Adrenal gland (tissue), 5 donors: ENCODE results near the gene QSOX2.

Experiments used
- CTCF ChIP-seq, 6 experiments: fragments of 450-650 bp in 4 of 6; fragments of 200-600 bp in 2 of 6; sonication (generic) in 1 of 6; IDR thresholded peaks; 1 replicate in 5 of 6; 2 replicates in 1 of 6; pipeline versions ENCODE4 v1.5.1 to v1.8.0; 2016 to 2021; ENCODE audit warnings: antibody characterized with exemption in 6 of 6, mild to moderate bottlenecking in 2 of 6, moderate library complexity in 1 of 6
- POLR2A ChIP-seq, 2 donors: fragments of 450-650 bp; IDR thresholded peaks; one replicate each; pipeline ENCODE4 v1.6.1; 2017; ENCODE audit warnings: antibody characterized with exemption in 2 of 2, mild to moderate bottlenecking in 2 of 2, moderate library complexity in 1 of 2
- donor health status: DM: no; HTN: no; CAD: no.

DNA sequence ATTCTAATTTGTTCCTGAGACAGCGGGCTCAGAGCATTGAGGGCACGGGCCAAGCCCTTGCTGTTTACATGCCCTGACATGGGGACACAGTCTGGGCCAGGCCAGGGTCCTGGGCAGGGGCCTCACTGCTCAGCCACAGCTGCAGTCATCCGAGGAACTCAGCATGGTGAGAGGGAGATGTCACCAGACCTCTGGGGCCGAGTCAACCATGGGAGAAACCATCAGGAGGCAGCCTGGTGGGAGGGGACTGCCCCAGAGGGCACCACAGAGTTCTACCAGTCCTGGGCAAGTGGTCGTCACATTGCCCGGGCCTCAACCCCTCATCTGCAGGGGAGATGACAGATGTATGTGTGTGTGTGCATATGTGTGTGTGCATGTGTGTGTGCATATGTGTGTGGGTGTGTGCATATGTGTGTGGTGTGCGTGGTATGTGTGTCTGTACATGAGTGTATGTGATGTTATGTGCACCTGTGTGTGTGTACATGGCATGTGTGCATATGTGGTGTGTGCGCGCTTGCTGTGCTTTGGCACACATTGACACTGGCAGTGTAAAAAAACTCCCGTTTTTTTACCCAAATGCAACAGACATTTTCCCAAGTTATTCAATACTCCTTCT, 84.5 kb downstream of the QSOX2 start:
- TF ChIP-seq CTCF (IDR thresholded peaks at IDR 0.05) = no peak
- TF ChIP-seq POLR2A (IDR thresholded peaks at IDR 0.05) = no peak
